ENCODE results near the gene PICALM. TPM values are rescaled to one million over a fixed set of nuclear protein-coding genes. Genes with fewer than 3 reads are reported as not detected.

Gene PICALM
- total and polyA plus RNA-seq, 8 donors = 23.3 to 90.9 (median 51.7) TPM

- intact Hi-C loops (cut with DNase I) = loop anchor here in 1 of 3 donors (10.0 kb wide), 1 partner anchor 343 kb away; no protein-coding TSS in a partner anchor
- no peaks in the 10 kb centered on the region for H3K4me1 ChIP-seq
- peak in 3 of 4 donors; percentile 82 to 90 (median 88) for ATAC-seq
- no peak for FAIRE-seq
- no peak overlapping the region for H3K27ac ChIP-seq
- H3K9me3 ChIP-seq = no peaks in the 10 kb centered on the region
- no peaks in the 10 kb centered on the region for H3K27me3 ChIP-seq
- no peak overlapping the region for H3K4me3 ChIP-seq
- WGBS, 2 donors = 15 to 33% methylated on average over 6 of the region's 6 CpGs
- peak; percentile 9 to 47 (median 39) for TF ChIP-seq CTCF (IDR thresholded peaks at IDR 0.05)
- DNase-seq = peak in 1 of 6 donors; percentile 48
- H3K36me3 ChIP-seq = no peaks in the 10 kb centered on the region
These were observed 127.4 kb downstream of the PICALM start for GRCh38 chr11:85941380-85941973.

- TF ChIP-seq CTCF (IDR thresholded peaks at IDR 0.05) = no peak
- H3K4me3 ChIP-seq = no peak overlapping the region
- no peak overlapping the region for H3K27ac ChIP-seq
- no peaks in the 10 kb centered on the region for H3K4me1 ChIP-seq
- ATAC-seq (no peak), DNase-seq (no peak), FAIRE-seq (no peak)
- H3K36me3 ChIP-seq = no peaks in the 10 kb centered on the region
- 67 to 77% methylated on average over 4 of the region's 4 CpGs for WGBS, 2 donors
- no peaks in the 10 kb centered on the region for H3K9me3 ChIP-seq
- no peaks in the 10 kb centered on the region for H3K27me3 ChIP-seq
- intact Hi-C loops (cut with DNase I) = loop anchor here in 1 of 3 donors (10.0 kb wide), 2 partner anchors 275 to 345 kb away; no protein-coding TSS in a partner anchor
These were observed 129.5 kb downstream of the PICALM start for GRCh38 chr11:85939099-85940015.

GRCh38 chr11:85937835-85938234 lies 131.0 kb downstream of the PICALM start:
- intact Hi-C loops (cut with DNase I) = loop anchor here in 1 of 3 donors (10.0 kb wide), 1 partner anchor 277 kb away; no protein-coding TSS in a partner anchor
- FAIRE-seq (no peak), ATAC-seq (no peak), DNase-seq (no peak)
- Histone ChIP-seq H3K4me3 (no peak overlapping the region), H3K27ac (no peak overlapping the region), H3K36me3 (no peaks in the 10 kb centered on the region), H3K27me3 (no peaks in the 10 kb centered on the region), H3K9me3 (no peaks in the 10 kb centered on the region), H3K4me1 (no peaks in the 10 kb centered on the region)
- 96 to 100% methylated on average over 1 of the region's 1 CpG for WGBS, 2 donors
- TF ChIP-seq CTCF (IDR thresholded peaks at IDR 0.05) = no peak

GRCh38 chr11:85935751-85936150 lies 133.1 kb downstream of the PICALM start:
- DNase-seq = peak in 1 of 6 donors; percentile 55

More at GRCh38 chr11:85935751-85936150, 133.1 kb downstream of the PICALM start:
- TF ChIP-seq CTCF (IDR thresholded peaks at IDR 0.05) = no peak
- Histone ChIP-seq H3K4me1 (no peaks in the 10 kb centered on the region), H3K27me3 (no peaks in the 10 kb centered on the region), H3K27ac (no peak overlapping the region), H3K4me3 (no peak overlapping the region), H3K9me3 (no peaks in the 10 kb centered on the region), H3K36me3 (no peaks in the 10 kb centered on the region)
- WGBS, 2 donors = 92 to 97% methylated on average over 10 of the region's 10 CpGs
- ATAC-seq (no peak), FAIRE-seq (no peak)
- intact Hi-C loops (cut with DNase I) = loop anchor here in 1 of 3 donors (10.0 kb wide), 1 partner anchor 279 kb away; no protein-coding TSS in a partner anchor
